Neural cell (in vitro differentiated cells): ENCODE results near the gene PAFAH2. TPM values are rescaled to one million over a fixed set of nuclear protein-coding genes. Genes with fewer than 3 reads are reported as not detected.
A peak's percentile ranks its signal among the peaks of the same experiment; 100 is the strongest.
"Not testable (repeated sequence)": the region's sequence is repeated elsewhere in the genome, so short reads cannot be mapped to it uniquely, and the experiment has no call there.

Source experiments
- H2AFZ ChIP-seq: fragments of 200-600, 300-800 bp; sonication (generic), shearing (Covaris generic); 2 replicates; pipeline ENCODE4 v1.6.0; 2014; ENCODE audit warnings: low read depth, mild to moderate bottlenecking, antibody characterized with exemption, low read length, moderate library complexity
- H3F3A ChIP-seq: fragments of 200-600 bp; shearing (Covaris generic); 2 replicates; pipeline ENCODE4 v1.6.1; 2016; ENCODE audit warnings: mild to moderate bottlenecking, moderate library complexity, mixed read lengths, antibody characterized with exemption, low read length; ENCODE audit not compliant: insufficient read depth, poor library complexity, severe bottlenecking
- H3K27ac ChIP-seq: fragments of 200-600, 300-800 bp; sonication (generic), shearing (Covaris generic); 2 replicates; pipeline ENCODE4 v1.5.1; 2014; ENCODE audit warnings: mild to moderate bottlenecking, low read length, moderate library complexity
- H3K27me3 ChIP-seq: fragments of 300-800, 200-600 bp; sonication (generic), shearing (Covaris generic); 2 replicates; pipeline ENCODE4 v1.6.0; 2014; ENCODE audit warnings: mild to moderate bottlenecking, low read depth, low read length, moderate library complexity; ENCODE audit not compliant: insufficient read depth
- H3K36me3 ChIP-seq: fragments of 300-800, 200-600 bp; sonication (generic), shearing (Covaris generic); 2 replicates; pipeline ENCODE4 v1.5.1; 2014; ENCODE audit warnings: mild to moderate bottlenecking, antibody characterized with exemption, low read length, moderate library complexity; ENCODE audit not compliant: insufficient read depth
- H3K4me2 ChIP-seq: fragments of 300-800, 200-600 bp; sonication (generic), shearing (Covaris generic); 2 replicates; pipeline ENCODE4 v1.6.0; 2014; ENCODE audit warnings: mild to moderate bottlenecking, low read length
- H3K4me3 ChIP-seq: fragments of 300-800, 200-600 bp; sonication (generic), shearing (Covaris generic); 2 replicates; pipeline ENCODE4 v1.5.1; 2014; ENCODE audit warnings: mild to moderate bottlenecking, low read length, moderate library complexity
- H3K79me2 ChIP-seq: fragments of 200-600 bp; shearing (Covaris generic); replicated peaks from 2 replicates; pipeline ENCODE4 v1.6.0; 2014; ENCODE audit warnings: mild to moderate bottlenecking, low read length, moderate library complexity; ENCODE audit not compliant: insufficient read depth
- H3K9ac ChIP-seq: fragments of 300-800, 200-600 bp; sonication (generic), shearing (Covaris generic); 2 replicates; pipeline ENCODE4 v1.6.1; 2016; ENCODE audit warnings: mild to moderate bottlenecking, low read length, mixed read lengths
- H3K9me2 ChIP-seq: fragments of 200-600 bp; shearing (Covaris generic); 2 replicates; pipeline ENCODE4 v1.6.1; 2016; ENCODE audit warnings: mild to moderate bottlenecking, low read length, mixed read lengths; ENCODE audit not compliant: insufficient read depth
- H3K9me3 ChIP-seq: fragments of 200-600, 300-800 bp; sonication (generic), shearing (Covaris generic); 2 replicates; pipeline ENCODE4 v1.6.1; 2016; ENCODE audit warnings: mild to moderate bottlenecking, mixed run types, low read length, moderate library complexity, mixed read lengths
- H4K20me1 ChIP-seq: fragments of 200-600 bp; shearing (Covaris generic); 2 replicates; pipeline ENCODE4 v1.6.1; 2016; ENCODE audit warnings: mild to moderate bottlenecking, mixed run types; ENCODE audit not compliant: insufficient read depth
- CTCF ChIP-seq: fragments of 450-650 bp; IDR thresholded peaks from 2 replicates; pipeline ENCODE4 v1.5.1; 2014; ENCODE audit warnings: antibody characterized with exemption, mild to moderate bottlenecking, moderate library complexity; ENCODE audit not compliant: poor library complexity, severe bottlenecking
- EP300 ChIP-seq: fragments of 450-650 bp; conservative IDR thresholded peaks from 2 replicates; pipeline ENCODE4 v1.6.1; 2014; ENCODE audit warnings: antibody characterized with exemption, mild to moderate bottlenecking, moderate library complexity; ENCODE audit not compliant: poor library complexity, severe bottlenecking
- EZH2 ChIP-seq: fragments of 200-600, 300-800 bp; shearing (Covaris generic), sonication (generic); IDR thresholded peaks from 2 replicates; pipeline ENCODE4 v1.6.1; 2014; ENCODE audit warnings: antibody characterized with exemption, low read length, borderline replicate concordance, mild to moderate bottlenecking; ENCODE audit not compliant: insufficient read depth, poor library complexity, severe bottlenecking
- MXI1 ChIP-seq: fragments of 450-650 bp; conservative IDR thresholded peaks from 2 replicates; pipeline ENCODE4 v1.6.1; 2014; ENCODE audit warnings: antibody characterized with exemption, mild to moderate bottlenecking; ENCODE audit not compliant: poor library complexity, severe bottlenecking
- POLR2AphosphoS5 ChIP-seq: IDR thresholded peaks from 2 replicates; pipeline ENCODE4 v1.6.1; 2012
- RAD21 ChIP-seq: fragments of 450-650 bp; conservative IDR thresholded peaks from 2 replicates; pipeline ENCODE4 v1.6.1; 2014; ENCODE audit warnings: antibody characterized with exemption, mild to moderate bottlenecking, moderate library complexity
- REST ChIP-seq: IDR thresholded peaks from 2 replicates; pipeline ENCODE4 v1.6.1; 2012; ENCODE audit warnings: borderline replicate concordance
- SMC3 ChIP-seq: fragments of 450-650 bp; conservative IDR thresholded peaks from 2 replicates; pipeline ENCODE4 v1.6.1; 2014; ENCODE audit warnings: antibody characterized with exemption, mild to moderate bottlenecking, moderate library complexity; ENCODE audit not compliant: poor library complexity
- TAF1 ChIP-seq: IDR thresholded peaks from 2 replicates; pipeline ENCODE4 v1.6.1; 2012; ENCODE audit warnings: low read depth
- polyA plus RNA-seq: library from polyadenylated mRNA; depleted of rRNA; stranded (reverse); fragments of >200 nt; gene quantifications from 2 replicates; pipeline ENCODE4 v1.2.3, GENCODE V29; 2014

Gene PAFAH2
- polyA plus RNA-seq, 1 donor from 2014 or later, result 7.9 TPM

GRCh38 chr1:25933479-25934365 is 64.1 kb downstream of the PAFAH2 start:
- H3K27me3 ChIP-seq, result no peaks in the 10 kb centered on the region
- H3K36me3 ChIP-seq, result no peaks in the 10 kb centered on the region
- TF ChIP-seq EZH2, result no peak
- no peak for TF ChIP-seq EP300
- no peak for TF ChIP-seq REST
- TF ChIP-seq MXI1, result no peak
- TF ChIP-seq SMC3, result no peak
- H3K9me3 ChIP-seq, result no peaks in the 10 kb centered on the region
- H3K4me3 ChIP-seq, result no peak overlapping the region
- peak overlapping the region; percentile 10 for H3K27ac ChIP-seq
- H3K9me2 ChIP-seq, result no peaks in the 10 kb centered on the region
- no peaks in the 10 kb centered on the region for H3K79me2 ChIP-seq
- H3K4me2 ChIP-seq, result no peak overlapping the region
- H3F3A ChIP-seq, result no peaks in the 10 kb centered on the region
- H4K20me1 ChIP-seq, result no peaks in the 10 kb centered on the region
- H2AFZ ChIP-seq, result no peak overlapping the region
- H3K9ac ChIP-seq, result no peak overlapping the region

- H3K9ac ChIP-seq, H3F3A ChIP-seq, H3K27me3 ChIP-seq, H3K4me2 ChIP-seq, H3K9me2 ChIP-seq, H3K79me2 ChIP-seq, H3K4me3 ChIP-seq, H3K9me3 ChIP-seq, H2AFZ ChIP-seq, H3K36me3 ChIP-seq, H4K20me1 ChIP-seq: not testable (repeated sequence)
- peak overlapping the region; percentile 10 for H3K27ac ChIP-seq
Observed at GRCh38 chr1:25932811-25933400, 65.0 kb downstream of the PAFAH2 start.

GRCh38 chr1:25932321-25932720 is 65.5 kb downstream of the PAFAH2 start:
- no peaks in the 10 kb centered on the region for H3K9me2 ChIP-seq
- H3F3A ChIP-seq, result peaks cover 3% of the 10 kb centered on the region
- H3K36me3 ChIP-seq, result no peaks in the 10 kb centered on the region
- no peaks in the 10 kb centered on the region for H3K9me3 ChIP-seq
- H3K9ac ChIP-seq, result no peak overlapping the region
- no peaks in the 10 kb centered on the region for H4K20me1 ChIP-seq
- no peak for TF ChIP-seq TAF1
- no peak for TF ChIP-seq RAD21
- no peak for TF ChIP-seq CTCF
- TF ChIP-seq REST, result no peak
- no peak for TF ChIP-seq SMC3
- no peak for TF ChIP-seq POLR2AphosphoS5
- no peak for TF ChIP-seq EP300
- no peak for TF ChIP-seq MXI1
- TF ChIP-seq EZH2, result no peak
- H3K79me2 ChIP-seq, result no peaks in the 10 kb centered on the region
- no peak overlapping the region for H3K4me3 ChIP-seq
- no peaks in the 10 kb centered on the region for H3K27me3 ChIP-seq
- H2AFZ ChIP-seq, result no peak overlapping the region
- no peak overlapping the region for H3K27ac ChIP-seq
- H3K4me2 ChIP-seq, result no peak overlapping the region
